ENCODE data around the gene DUOX1.

The DUOX1 gene

DNA sequence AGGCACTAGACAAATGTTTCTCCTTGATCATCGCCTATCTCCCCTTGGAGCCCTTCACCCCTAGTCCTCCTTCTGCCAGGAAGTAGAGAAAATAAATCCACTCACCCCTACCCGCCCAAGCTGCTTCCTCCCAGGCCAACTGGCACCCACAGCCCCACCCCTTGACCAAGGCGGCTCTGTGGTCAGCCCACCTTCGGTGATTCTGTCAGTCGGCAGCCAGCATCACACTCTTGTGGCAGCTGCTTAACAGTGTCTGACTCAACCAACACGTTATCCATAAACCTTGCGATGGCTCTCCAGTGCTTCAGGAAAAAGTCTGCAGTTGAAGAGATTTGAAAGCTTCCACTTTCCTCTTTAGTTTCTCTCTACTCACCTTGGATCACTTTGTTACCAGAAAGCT lies 50.4 kb downstream of the DUOX1 start:
- no peak for ATAC-seq
- TF ChIP-seq, protein P1, sequence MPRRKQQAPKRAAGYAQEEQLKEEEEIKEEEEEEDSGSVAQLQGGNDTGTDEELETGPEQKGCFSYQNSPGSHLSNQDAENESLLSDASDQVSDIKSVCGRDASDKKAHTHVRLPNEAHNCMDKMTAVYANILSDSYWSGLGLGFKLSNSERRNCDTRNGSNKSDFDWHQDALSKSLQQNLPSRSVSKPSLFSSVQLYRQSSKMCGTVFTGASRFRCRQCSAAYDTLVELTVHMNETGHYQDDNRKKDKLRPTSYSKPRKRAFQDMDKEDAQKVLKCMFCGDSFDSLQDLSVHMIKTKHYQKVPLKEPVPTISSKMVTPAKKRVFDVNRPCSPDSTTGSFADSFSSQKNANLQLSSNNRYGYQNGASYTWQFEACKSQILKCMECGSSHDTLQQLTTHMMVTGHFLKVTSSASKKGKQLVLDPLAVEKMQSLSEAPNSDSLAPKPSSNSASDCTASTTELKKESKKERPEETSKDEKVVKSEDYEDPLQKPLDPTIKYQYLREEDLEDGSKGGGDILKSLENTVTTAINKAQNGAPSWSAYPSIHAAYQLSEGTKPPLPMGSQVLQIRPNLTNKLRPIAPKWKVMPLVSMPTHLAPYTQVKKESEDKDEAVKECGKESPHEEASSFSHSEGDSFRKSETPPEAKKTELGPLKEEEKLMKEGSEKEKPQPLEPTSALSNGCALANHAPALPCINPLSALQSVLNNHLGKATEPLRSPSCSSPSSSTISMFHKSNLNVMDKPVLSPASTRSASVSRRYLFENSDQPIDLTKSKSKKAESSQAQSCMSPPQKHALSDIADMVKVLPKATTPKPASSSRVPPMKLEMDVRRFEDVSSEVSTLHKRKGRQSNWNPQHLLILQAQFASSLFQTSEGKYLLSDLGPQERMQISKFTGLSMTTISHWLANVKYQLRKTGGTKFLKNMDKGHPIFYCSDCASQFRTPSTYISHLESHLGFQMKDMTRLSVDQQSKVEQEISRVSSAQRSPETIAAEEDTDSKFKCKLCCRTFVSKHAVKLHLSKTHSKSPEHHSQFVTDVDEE (CRISPR knock-in tag; IDR thresholded peaks at IDR 0.05): no peak
- no peak for TF ChIP-seq ESRRG (CRISPR knock-in tag; IDR thresholded peaks at IDR 0.05)
- no peak for TF ChIP-seq TCF4 (CRISPR knock-in tag; IDR thresholded peaks at IDR 0.05; ENCODE audit: borderline replicate concordance)
- TF ChIP-seq ZNF8 (CRISPR knock-in tag; IDR thresholded peaks at IDR 0.05): no peak
- TF ChIP-seq PPARA (CRISPR knock-in tag; IDR thresholded peaks at IDR 0.05; ENCODE audit: borderline replicate concordance): no peak
- TF ChIP-seq ARNTL (CRISPR knock-in tag; IDR thresholded peaks at IDR 0.05; ENCODE audit: borderline replicate concordance, low read depth): no peak
- no peak for TF ChIP-seq ZFP30 (CRISPR knock-in tag; IDR thresholded peaks at IDR 0.05)
- TF ChIP-seq ZC3H10 (CRISPR knock-in tag; IDR thresholded peaks at IDR 0.05): no peak
- no peak for TF ChIP-seq ZFP3 (CRISPR knock-in tag; IDR thresholded peaks at IDR 0.05)
- TF ChIP-seq, protein P2, sequence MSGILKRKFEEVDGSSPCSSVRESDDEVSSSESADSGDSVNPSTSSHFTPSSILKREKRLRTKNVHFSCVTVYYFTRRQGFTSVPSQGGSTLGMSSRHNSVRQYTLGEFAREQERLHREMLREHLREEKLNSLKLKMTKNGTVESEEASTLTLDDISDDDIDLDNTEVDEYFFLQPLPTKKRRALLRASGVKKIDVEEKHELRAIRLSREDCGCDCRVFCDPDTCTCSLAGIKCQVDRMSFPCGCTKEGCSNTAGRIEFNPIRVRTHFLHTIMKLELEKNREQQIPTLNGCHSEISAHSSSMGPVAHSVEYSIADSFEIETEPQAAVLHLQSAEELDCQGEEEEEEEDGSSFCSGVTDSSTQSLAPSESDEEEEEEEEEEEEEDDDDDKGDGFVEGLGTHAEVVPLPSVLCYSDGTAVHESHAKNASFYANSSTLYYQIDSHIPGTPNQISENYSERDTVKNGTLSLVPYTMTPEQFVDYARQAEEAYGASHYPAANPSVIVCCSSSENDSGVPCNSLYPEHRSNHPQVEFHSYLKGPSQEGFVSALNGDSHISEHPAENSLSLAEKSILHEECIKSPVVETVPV (CRISPR knock-in tag; IDR thresholded peaks at IDR 0.05): no peak
- no peak for TF ChIP-seq OSR1 (CRISPR knock-in tag; IDR thresholded peaks at IDR 0.05)
- TF ChIP-seq ZNF70 (CRISPR knock-in tag; IDR thresholded peaks at IDR 0.05): no peak
- no peak for TF ChIP-seq RARB (CRISPR knock-in tag; IDR thresholded peaks at IDR 0.05)

DNA sequence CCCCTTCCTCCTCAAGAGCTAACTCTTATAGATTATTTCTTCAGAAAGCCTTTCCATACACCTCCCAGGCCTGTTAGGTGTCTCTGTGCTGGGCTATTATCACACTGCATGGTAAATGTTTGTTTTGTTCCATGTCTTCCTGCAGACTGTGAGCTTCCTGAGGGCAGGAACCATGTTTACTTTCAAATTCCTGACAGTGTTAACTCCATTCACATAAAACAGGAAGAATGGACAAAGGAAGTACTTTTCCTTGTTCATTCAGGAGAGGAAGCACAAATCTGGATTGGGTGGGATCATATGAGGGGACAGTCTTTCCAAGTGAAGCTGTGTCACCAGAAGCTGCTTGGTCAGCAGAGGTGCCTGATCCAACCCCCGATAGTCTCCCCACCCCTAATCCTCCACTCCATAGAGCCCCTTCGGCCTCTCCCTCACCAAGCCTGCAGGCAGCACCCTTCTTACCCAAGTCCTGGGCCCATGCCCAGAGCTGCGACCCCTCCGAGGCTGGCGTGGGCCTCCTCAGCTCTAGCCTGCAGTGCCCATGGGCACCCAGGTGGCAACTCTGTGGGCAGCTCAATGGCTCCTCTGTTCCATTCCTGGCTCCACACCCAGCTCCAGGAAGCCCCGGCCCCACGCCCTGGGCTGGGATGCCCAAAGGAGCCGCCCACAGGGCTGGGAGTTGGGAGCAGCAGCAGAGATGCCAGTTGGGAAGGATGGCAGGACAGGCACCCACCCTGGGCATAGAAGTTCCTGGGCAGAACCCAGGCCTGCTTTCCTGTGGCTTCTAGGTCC lies 51.0 kb downstream of the DUOX1 start:
- no peak for TF ChIP-seq GLIS3 (CRISPR knock-in tag; IDR thresholded peaks at IDR 0.05)
- no peak for ATAC-seq

DNA sequence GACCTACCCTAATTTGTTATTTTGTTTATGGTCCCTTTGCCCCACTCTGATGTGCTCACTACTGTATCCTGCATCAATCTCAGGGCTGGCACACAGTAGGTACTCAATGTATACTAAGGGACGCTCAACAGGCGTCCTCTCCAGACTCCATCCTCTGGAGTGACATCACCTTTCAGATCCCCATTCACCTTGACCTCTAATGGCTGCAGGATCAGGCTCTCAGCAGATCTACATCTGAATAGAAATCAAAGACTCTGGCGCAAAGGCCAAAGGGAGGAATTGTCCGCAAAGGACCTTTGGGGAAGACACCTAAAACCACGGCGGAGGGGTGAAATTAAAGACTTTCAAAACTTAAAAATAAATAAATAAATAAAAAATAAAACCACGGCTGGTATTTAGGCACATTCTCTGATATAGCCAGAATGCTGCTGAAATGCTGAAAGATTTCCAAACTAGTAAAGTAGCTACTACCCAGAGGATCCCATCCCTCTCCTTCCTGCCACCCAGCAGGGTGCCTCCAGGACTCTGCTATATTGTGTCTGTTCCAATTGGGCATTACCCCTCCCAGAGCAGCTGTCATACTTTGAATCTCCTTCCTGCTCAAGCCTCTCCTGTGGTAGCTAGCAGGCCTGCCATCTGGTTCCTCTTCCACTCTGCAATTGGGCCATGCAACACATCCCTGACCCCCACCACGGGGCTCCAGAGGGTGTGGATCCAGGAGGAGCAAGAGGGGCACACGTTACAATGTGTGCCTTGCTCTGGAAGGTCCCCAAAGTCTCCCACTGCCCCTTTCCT lies 51.9 kb downstream of the DUOX1 start:
- ATAC-seq: no peak
- TF ChIP-seq BACH2 (CRISPR knock-in tag; IDR thresholded peaks at IDR 0.05; ENCODE audit: borderline replicate concordance): no peak

DNA sequence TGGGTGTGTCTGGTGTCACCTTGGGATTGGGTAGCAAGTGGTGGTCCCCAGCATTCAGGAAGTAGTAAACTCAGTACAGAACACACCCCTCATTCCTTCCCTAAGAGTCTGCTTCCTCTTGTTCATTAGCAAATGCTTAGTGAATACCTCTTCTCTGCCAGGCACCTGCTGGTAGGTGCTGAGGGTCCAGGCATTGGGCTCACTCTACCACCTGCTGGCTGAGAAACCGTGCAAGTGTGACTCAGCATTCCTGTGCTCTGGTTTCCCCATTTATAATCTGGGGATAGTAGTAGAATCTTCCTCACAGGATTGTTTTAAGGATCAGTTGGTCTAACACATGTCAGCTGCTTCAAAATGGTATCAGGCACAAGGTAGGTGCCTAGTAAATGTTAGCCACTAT lies 53.2 kb downstream of the DUOX1 start:
- ATAC-seq: no peak
- TF ChIP-seq, protein P1 (CRISPR knock-in tag; IDR thresholded peaks at IDR 0.05): no peak
- TF ChIP-seq SNAI2 (CRISPR knock-in tag; IDR thresholded peaks at IDR 0.05) (no peak), RARB (CRISPR knock-in tag; IDR thresholded peaks at IDR 0.05) (no peak), PPARA (CRISPR knock-in tag; IDR thresholded peaks at IDR 0.05; ENCODE audit: borderline replicate concordance) (no peak)
- TF ChIP-seq, protein P2 (CRISPR knock-in tag; IDR thresholded peaks at IDR 0.05): no peak

Measured in SK-N-SH treated with all-trans-retinoic acid at 6 μM for 48 hours (cell line).